OCI-M2 (cell line): ENCODE measurements around the gene AGPAT2.
"Not testable (repeated sequence)": the region's sequence is repeated elsewhere in the genome, so short reads cannot be mapped to it uniquely, and the experiment has no call there.

Experiments used
- DNase-seq: peaks from one replicate; lab custom pipeline; 2025; ENCODE audit not compliant: unreplicated experiment; lab: John Stamatoyannopoulos, UW

The AGPAT2 gene

DNA sequence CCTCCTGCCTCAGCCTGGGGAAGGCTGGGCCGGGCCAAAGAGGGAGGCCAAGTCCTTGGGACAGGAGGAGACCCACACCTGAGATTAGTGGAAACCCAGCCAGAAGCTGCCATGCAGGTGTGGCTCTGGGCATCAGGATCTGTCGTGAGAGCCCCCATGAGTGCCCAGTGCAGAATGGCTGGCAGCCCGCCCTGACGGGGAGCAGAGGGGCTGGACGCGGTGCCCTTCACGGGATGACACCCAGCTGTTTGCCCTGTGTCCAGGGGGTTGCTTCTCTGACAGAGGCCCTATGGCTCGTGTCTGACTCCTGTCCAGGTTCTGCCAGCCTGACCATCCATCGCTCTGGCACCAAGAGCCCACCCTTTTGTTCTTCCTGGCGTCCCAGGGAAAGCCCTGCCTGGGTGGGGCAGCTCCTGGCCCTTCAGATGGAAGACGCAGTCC lies 33.7 kb upstream of the AGPAT2 start:
- no peak for DNase-seq

DNA sequence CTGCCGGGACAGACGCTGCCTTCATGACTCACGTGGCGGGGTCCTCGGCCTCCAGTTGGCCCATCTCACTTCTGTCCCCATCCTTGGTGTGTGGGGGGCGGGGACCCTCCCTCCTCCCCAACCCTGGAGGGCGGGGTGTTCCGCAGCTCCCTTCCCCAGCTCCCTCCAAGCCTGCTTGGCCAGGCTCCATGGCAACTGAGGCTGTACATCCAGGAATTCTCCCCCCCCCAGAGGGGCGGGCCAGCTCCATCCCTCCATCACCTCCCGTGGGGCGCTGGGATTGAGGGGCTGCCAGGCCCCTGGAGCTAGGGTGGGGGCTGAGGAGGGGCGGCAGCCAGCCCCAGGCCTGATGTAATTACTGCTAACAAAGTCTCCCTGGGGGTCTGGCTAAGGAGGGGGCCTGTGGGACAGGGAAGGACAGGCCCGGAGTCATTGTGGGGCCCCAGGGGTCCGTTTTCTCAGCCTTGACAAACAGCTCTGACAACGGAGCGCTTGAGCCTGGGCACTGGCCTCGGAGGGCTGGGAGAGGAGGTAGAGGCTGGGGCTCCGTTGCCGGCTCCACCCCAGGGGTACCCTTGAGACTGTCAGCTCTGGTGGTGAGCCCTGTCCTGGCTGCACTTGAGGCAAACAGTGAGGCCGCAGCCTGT lies 33.1 kb upstream of the AGPAT2 start:
- DNase-seq = no peak

DNA sequence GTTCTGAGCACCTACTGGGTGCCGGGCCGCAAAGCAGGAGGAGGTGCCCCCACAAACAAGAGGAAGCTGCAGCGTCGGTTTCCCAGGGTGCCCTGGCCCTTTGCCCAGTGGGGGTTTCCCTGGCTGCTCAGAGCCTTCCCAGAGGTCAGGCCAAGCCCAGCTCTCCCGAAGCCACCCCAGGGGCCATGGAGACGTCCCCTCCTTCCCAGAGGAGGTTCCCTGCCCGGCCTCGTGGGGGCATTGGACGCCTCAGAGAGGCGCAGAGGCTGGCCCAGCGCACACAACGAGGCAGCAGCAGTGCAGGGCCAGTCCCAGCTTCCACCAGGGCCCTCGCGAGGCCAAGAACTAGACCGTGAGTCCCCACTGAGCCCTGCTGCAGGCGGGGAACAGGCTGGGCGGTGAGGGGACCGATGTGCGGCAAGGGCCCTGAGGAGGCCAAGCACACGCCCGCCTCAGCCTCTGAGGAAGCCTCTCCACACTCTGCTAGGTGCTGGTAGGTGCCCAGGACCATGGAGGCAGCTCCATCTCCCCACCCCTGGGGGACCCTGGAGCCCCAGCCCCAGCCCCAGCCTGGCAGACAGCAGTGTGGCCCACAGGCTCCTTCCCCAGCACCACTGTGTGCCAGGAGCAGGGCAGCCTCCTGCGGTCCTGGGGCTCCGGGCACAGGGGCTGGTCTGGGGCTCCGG lies 32.1 kb upstream of the AGPAT2 start:
- DNase-seq = no peak

DNA sequence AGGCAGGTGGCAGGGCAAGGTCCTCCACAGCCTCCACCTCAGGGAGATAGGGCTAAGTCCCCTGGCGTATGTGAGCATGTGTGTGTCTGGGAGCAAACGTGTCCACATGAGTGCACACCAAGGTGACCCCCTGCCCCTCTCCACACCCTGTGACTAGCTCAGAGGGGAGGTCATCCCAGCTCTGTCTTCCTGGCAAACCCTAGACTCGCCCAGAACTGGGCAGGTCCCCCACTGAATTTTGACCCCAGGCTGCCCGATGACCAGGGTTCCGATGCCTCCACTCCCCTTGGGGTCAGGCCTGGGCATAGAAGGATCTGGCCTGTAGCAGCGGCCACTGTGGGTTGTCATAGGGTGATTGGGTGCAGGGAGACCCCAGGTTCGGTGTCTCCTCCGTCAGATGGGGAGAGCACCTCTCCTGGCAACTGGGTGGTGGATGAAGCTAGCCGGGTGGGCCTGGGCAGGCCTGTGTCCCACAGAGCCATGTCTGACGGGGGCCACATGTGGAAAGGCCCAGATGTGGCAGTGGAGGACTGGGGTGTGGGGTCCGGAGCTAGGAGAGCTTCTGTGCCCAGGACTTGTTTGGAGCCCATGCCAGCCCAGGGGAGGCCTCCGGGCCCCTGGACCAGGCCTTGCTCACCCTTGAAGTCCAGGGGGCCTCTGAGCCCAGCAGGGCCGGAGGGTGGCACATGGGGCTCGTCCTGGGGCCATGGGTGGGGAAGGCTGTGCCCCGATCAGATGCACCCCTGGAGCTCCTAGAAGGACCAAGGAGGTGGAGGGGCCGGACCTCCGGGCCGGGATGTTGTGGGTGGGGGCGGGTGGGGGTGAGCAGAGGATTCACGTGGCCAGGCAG lies 31.3 kb upstream of the AGPAT2 start:
- DNase-seq = no peak

DNA sequence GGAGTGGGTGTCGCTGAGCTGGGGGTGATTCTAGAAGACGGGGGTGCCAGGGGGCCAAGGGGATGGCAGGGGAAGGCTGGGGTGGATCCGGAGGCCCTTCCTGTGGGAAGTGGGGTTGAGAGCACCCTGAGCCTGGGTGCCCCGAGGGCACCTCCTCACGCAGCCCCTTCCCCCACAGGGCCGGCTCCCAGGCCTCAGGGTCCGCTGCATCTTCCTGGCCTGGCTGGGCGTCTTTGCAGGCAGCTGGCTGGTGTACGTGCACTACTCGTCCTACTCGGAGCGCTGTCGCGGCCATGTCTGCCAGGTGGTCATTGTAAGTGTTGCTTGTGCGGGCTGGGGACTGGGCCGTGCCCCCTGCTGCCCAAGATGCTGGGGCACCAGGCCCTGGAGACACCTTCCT lies 30.1 kb upstream of the AGPAT2 start:
- no peak for DNase-seq

DNA sequence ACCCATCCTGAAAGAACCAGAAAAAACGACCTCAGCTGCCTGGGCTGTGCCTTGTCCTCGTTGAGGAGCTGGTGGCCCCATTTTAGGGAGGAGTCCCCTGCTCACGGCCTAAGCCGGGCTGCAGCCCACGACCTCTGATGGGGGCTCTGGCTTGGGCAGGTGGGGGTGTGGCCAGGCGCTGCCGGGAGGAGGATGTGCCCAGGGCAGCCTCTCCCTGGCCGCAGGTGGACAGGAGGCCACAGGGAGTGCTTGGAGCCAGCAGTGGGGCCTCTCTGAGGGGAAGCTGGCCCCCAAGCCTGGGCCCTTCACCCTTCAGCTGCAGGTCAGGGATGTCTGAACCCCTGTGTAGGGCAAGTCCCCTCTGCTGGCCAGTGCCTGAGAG lies 27.6 kb upstream of the AGPAT2 start:
- no peak for DNase-seq

DNA sequence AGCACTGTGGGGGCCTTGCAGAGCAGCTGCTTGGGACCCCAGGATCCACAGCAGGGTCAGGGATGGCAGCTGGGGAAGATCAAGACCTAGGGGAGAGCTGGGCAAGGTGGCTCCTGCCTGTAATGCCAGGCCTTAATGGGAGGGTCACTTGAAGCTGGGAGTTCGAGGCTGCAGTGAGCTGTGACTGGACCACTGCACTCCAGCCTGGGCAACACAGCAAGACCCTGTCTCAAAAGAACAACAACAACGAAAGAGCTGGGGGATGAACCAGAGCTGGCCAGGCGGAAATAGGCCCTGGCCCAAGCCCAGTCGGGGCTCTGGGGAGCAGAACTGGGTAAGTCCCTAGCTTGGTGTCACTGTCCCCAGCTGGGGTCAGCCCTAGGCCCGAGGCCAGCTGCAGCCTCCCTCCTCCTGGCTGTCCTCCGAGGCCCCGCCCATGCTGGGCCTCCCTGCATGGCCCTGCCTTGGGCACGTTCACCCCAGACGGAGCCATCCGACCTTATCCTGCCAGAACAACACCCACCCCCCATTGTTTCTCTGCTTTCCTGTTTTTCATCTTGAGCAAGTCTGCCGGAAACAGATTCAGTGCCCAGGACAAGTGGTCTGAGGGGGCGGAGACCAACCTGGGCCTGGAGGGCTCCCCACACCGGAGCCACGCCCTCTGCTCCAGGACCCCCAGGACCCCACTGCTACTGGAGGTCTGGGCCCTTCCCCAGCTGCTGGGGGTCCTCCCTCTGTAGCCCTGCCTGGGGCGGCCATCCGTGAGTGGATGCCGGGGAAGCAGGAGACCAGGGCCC lies 27.0 kb upstream of the AGPAT2 start:
- DNase-seq = no peak

DNA sequence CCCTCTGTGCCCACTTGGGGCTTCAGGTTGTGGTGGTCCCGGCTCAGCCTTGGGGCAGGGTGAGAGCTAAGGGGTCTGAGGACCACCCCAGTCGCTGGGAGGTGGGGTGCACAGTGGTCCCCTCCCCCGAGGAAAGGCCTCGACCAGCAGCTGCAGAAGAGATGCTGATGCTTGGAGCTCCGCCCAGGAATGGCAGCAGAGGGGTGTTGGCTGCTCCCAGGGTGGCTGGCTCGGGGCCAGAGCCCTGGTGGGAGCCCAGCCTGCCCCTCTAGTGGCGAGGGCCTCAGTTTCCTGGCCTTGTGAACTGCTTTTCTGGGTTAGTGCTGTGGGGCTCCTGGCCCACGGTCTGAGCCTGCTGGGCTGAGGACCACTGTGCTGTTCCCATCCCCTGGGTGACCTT lies 26.3 kb upstream of the AGPAT2 start:
- DNase-seq = no peak

DNA sequence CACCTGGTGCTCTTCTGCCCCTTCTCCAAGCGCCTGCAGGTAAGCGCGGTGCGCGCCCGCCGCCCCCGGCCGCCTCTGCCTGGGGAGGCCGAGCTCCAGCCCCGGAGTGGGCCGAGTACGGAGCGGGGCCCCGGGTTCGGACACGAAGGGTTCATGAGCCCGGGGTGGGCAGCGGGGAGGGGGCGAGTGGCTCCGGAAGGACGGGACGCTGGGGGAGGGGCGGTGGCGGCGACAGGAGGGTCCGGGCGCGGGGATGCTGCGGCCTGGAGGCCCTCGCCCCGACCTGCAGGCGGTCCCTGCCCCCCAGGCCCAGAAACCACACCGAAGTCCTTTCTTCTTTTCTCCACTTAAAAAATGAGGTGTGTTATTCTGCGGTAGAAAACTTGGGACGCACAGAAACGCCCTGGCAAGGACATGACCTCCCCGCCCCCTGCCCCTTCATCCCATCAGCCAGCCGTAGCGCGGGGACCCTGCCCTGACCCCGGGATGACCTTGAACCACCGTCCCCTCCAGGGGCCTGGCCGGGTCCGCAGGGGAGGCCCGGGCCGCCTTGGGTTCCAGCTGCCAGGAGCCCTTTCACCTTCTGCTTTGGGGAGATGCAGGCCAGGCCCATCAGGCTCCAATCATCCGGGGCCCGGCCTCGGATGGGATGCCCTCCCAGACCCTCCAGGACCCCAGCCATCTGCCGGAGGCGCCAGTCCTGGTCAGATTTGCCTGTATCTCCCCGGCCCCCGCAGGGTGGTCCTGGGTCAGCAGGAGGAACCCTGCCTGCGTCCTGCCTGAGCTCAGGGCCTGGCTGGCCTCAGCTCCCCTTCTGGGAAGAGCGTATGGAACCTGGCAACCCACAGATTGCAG lies 25.7 kb upstream of the AGPAT2 start:
- DNase-seq = no peak

DNA sequence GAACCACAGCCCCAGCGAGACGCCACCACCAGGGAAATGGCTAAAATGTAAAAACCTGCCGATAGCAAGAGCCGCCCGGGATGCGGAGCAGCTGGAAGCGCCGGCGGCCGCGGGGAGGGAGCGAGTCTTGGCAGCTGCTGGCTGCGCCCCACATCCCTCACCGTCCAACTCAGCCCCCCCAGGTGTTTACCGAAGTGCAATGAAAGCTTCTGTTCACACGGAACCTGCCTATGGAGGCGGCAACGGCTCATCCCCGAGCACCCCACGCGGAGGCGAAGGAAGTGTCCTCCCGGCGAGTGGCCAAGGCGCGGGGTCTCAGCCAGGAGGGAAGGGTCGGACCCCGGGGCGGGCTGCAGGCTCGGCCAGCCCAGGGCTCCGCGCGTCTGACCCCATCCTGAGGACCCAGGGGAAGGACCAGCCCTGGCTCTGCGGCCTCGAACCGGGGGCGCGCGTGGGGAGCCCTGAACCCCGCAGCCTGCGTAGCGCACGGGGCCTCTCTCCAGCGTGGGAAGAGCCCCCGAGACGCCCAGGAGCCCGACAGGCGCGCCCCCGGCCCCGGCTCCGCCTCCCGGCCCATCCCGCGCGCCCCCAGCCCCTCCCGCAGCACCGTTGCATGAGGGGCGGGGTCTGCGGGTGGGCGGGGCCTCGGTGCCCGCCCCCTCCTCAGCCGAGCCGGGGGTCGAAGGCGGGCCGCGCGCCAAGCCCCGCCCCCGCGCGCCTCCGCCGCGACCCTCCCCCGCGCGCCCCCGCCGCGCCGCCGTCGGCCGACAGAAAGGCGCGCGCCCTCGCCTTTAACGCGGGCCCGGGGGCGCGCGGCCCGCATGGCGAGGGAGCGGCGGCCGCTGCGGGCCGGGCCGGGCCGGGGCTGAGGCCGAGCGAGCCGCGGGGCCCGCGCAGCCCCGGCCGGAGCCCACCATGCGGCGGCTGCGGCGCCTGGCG lies 24.8 kb upstream of the AGPAT2 start, which contains the start of gene DIPK1B:
DIPK1B (plus strand) TSS at position 822 of the 939 bp plus-strand sequence; CDS start at position 916, 94 bp downstream.
- no peak for DNase-seq

DNA sequence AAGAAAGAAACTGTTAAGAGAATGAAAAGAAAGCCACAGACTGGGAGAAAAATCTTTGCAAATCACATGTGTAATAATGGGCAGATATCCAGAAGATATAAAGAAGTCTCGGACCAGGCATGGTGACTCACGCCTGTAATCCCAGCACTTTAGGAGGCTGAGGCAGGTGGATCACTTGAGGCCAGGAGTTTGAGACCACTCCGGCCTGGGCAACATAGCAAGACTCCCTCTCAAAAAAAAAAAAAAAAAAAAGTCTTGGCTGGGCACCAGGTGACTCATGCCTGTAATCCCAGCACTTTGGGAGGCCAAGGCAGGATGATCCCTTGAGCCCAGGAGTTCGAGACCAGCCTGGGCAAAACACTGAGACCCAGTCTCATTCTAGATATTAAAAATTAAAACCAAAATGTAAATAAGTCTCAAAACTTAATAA lies 24.0 kb upstream of the AGPAT2 start:
- DNase-seq = not testable (repeated sequence)

DNA sequence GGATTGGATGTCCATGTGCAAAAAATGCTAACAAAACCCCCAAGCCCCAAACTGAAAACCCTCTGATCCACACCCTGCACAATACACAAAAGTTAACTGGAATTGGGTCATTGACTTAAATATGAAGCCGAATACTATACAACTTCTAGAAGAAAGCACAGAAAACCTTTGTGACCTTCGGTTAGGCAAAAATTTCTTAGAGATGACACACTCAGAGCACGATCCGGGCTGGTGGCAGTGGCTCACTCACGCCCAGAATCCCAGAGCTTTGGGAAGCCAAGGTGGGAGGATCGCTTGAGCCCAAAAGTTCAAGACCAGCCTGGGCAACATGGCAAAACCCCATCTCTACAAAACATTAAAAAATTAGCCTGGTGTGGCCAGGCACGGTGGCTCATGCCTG lies 23.3 kb upstream of the AGPAT2 start:
- no peak for DNase-seq

DNA sequence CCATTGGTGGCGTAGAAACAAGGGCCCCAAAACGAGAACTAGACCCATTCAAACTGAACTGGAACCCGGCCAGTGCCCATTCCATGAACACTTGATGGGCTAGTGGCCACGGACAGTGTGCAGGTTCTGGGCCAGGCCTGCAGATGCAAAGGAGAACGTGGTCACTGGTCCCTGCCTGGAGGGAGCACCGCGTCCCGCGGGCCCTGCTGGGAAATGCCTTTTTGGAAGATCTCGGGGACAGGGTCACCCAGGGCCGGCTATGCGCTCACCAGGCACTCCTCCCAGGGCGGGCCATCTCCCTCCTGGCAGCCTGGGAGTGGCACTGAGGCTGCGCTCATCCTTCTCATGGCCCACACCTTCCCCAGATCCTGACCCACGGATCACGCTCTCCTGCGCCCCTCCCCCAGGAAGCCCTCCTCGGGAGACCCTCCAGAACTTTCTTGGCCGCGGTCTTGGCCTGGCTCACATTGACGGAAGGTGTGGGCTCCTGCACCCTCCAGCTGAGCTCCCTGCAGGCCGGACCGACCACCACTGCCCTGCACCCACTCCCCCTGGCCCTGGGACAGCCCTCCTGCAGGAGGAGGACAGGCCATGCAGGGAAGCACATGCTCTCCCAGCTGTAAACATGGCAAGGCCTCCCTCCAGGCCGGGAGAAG lies 22.3 kb upstream of the AGPAT2 start:
- no peak for DNase-seq

DNA sequence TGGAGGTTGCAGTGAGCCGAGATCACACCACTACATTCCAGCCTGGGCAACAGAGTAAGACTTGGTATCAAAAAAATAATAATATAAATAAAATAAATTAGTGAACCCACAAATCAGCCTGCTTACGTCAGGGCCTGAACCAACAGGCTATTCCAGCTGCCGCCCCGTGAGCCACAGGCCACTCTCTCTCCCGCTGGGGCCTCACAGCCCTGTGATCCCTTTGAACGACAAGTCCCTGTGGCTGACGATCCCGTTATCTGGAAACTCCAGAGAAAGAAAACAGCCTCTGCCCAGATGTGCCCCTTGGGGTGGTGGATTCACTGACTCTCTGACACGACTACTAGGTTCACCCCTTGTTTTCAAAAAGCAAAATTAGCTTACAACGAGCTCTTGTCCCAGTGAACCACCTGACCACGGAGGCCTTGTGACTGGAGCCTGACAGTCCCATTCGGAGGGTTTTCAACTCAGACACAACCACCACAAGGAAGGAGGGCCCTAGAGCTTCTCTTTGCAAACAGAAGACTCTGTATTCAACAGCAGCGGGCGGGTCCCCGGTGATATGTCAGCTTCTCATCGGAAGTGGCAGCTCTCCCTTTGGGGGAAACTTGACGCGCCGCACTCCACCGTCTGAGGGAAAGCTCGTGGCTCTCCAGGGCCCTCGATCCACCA lies 20.7 kb upstream of the AGPAT2 start:
- no peak for DNase-seq

DNA sequence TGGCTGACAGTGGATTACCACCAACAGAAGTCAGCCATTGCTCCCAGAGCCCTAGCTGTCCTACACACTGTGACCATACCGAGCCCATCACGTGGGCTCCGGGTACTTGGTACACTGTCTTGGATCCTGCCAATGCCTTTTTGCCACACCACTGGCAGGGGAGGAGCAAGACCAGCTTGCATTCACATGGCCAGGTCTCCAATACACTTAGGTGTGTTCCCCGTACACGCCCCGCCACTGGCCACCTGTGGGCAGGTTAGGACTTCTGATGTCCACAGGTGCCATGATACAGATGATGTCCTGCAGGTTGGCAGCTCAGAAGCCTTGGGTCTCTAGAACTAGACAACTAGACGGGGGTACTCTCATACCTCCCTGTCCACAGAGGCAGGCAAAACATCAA lies 19.8 kb upstream of the AGPAT2 start:
- no peak for DNase-seq

DNA sequence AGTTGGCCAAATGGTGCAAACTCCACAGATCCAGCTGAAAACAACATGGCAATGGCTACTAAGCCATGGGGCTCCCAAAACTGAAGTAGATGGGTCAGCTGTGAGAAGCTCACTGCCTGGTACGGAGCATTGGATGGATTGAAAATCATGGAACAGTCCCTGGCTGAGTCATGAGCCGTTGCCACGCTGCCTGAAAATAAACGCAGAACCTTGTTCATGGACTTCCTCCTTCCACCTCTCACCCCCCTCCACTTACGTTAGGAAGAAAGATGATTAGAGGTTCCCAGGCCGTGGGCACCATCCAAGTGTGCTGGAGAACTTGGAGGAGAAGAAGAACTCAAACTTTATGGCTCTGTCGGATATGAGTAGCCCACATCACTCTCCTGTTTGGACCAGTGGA lies 18.3 kb upstream of the AGPAT2 start:
- no peak for DNase-seq

DNA sequence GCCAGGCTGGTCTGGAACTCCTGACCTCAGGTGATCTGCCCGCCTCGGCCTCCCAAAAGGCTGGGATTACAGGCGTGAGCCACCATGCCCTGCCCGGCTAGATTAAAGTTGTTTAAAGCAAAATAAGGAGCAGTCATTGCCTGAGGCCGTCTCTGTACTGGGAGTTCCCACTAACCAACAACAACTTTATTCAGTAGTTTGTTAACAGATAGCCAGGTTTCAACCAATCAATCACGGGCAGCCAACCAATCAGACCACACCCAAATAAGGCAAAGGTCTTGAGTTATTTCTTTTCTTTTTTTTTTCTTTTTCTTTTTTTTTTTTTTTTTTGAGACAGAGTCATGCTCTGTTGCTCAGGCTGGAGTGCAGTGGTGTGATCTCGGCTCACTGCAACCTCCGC lies 17.5 kb upstream of the AGPAT2 start:
- DNase-seq = not testable (repeated sequence)

DNA sequence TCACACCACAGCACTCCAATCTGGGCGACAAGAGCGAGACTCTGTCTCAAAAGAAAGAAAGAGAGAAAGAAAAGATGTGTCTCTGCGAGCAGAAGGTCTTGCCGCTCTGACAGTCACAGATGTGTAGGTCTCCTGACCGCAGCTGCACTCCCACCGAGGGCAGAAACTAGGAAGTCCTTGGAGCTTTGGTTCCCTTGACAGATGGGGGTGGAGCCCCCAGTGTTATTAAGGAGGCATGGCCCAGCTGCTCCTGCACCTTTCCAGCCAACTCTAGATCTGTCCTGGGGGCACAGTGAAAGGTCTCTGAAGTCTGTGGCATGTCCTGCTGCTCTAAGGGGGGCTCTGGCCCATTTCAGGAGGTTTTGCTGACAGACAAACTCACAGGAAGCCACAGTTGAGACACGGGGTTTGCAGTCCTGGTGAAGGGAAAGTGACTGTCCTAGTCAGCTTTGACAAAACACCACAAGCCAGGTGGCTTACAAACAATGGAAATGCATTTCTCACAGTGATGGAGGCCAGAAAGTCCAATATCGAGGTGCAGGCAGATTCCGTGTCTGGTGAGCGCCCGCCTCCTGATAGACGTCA lies 16.1 kb upstream of the AGPAT2 start:
- no peak for DNase-seq
